HepG2 (cell line): Measurements from ENCODE around the gene NOSIP. TPM values are rescaled to one million over a fixed set of nuclear protein-coding genes. Genes with fewer than 3 reads are reported as not detected.

Source experiments
- KDM3A ChIP-seq: IDR thresholded peaks from 2 replicates; pipeline ENCODE4 v1.6.1; 2018; ENCODE audit warnings: low read depth, missing compliant biosample characterization
- PTBP1 ChIP-seq: fragments of 200-400 bp; formaldehyde crosslinking; IDR thresholded peaks from 2 replicates; pipeline ENCODE4 v1.6.1; 2018; ENCODE audit warnings: low read length, low read depth; ENCODE audit not compliant: poor library complexity, severe bottlenecking
- RORA ChIP-seq: sonication (generic); formaldehyde crosslinking; IDR thresholded peaks from 2 replicates; pipeline ENCODE4 v1.5.0; 2020; ENCODE audit warnings: mild to moderate bottlenecking, missing genetic modification reagents, moderate library complexity
- TOE1 ChIP-seq: sonication (generic); formaldehyde crosslinking; IDR thresholded peaks from 2 replicates; pipeline ENCODE4 v1.4.0; 2020; ENCODE audit warnings: mild to moderate bottlenecking, missing genetic modification reagents
- ZNF230 ChIP-seq: sonication (generic); formaldehyde crosslinking; IDR thresholded peaks from 2 replicates; pipeline ENCODE4 v1.4.0; 2020; ENCODE audit warnings: mild to moderate bottlenecking, missing genetic modification reagents
- polyA plus RNA-seq, 8 experiments: library from polyadenylated mRNA; depleted of rRNA in 3 of 8; stranded (reverse) in 7 of 8; unstranded in 1 of 8; fragments of >200 nt; fragmentation: Illumina TruSeq in 4 of 8; extraction: Trizol in 4 of 8; gene quantifications; 2 replicates each; pipeline versions ENCODE4 v1.2.1 to v1.2.3, GENCODE V29; 2011 to 2016; ENCODE audit warnings: low read depth in 4 of 8, missing spikeins in 1 of 8, mixed read lengths in 1 of 8; ENCODE audit not compliant: insufficient read depth in 1 of 8
- total RNA-seq, 5 experiments: library from RNA; depleted of rRNA; stranded (reverse); fragments of >200 nt; fragmentation: Illumina TruSeq; extraction: Trizol; gene quantifications; 2 replicates each; pipeline ENCODE4 v1.2.3, GENCODE V29; 2016; ENCODE audit warnings: low read depth in 1 of 5
- TF ChIP-seq, protein P1 (sequence below): sonication (generic); formaldehyde crosslinking; IDR thresholded peaks from 2 replicates; pipeline ENCODE4 v1.4.0; 2020; ENCODE audit warnings: missing genetic modification reagents, borderline replicate concordance
- TF ChIP-seq, protein P2 (sequence below): sonication (generic); formaldehyde crosslinking; conservative IDR thresholded peaks from 2 replicates; pipeline ENCODE4 v1.4.0; 2020; ENCODE audit warnings: missing genetic modification reagents
- TF ChIP-seq, protein P3 (sequence below): sonication (generic); formaldehyde crosslinking; IDR thresholded peaks from 2 replicates; pipeline ENCODE4 v1.5.0; 2020; ENCODE audit warnings: mild to moderate bottlenecking, missing genetic modification reagents, borderline replicate concordance
- TF ChIP-seq, protein P4 (sequence below): sonication (generic); formaldehyde crosslinking; IDR thresholded peaks from 2 replicates; pipeline ENCODE4 v1.5.1; 2020; ENCODE audit warnings: missing genetic modification reagents, mild to moderate bottlenecking, borderline replicate concordance
- TF ChIP-seq, protein P5 (sequence below): IDR thresholded peaks from 2 replicates; pipeline ENCODE4 v1.6.1; 2016; ENCODE audit warnings: missing biosample characterization, missing genetic modification reagents, low read depth

The NOSIP gene
- total and polyA plus RNA-seq, 2 of the 13 experiments (the other 11 are each of a cell fraction or from before 2014, with no cell fraction given), result 54.3 to 78.0 TPM

DNA sequence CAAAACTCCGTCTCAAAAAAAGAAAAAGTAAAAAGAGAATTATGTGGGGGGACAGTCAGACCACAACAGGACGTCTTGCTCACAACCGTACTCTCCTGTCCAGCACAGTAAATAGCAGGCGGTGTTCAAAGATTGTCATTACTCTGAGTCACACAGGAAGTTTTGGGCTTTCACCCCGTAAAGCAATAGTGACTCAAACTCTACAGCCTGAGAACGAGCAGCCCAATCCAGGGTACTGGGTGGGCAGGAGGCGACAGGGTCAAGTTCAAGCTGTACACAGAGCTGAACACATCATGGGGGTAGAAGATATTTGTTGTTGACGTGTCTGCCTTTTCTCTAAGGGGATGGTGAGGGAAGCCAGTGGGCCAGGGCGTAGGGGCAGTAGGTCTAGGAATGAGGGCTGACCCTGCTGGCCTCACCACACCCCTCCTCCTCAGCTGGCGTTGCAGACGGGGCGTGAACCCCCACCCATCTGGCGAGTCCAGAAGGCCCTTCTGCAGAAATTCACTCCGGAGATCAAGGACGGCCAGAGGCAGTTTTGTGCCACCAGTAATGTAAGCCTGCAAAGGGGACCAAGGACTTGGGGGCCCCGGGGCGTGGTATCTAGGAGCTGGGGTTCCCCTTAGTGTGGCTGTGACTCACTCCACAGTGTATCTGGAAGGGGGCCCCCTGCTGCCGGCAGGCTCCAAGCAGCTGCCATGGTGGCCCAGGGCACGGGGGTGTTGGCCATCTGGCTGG is 33.9 kb upstream of the NOSIP start (continued):
- TF ChIP-seq, protein P1, sequence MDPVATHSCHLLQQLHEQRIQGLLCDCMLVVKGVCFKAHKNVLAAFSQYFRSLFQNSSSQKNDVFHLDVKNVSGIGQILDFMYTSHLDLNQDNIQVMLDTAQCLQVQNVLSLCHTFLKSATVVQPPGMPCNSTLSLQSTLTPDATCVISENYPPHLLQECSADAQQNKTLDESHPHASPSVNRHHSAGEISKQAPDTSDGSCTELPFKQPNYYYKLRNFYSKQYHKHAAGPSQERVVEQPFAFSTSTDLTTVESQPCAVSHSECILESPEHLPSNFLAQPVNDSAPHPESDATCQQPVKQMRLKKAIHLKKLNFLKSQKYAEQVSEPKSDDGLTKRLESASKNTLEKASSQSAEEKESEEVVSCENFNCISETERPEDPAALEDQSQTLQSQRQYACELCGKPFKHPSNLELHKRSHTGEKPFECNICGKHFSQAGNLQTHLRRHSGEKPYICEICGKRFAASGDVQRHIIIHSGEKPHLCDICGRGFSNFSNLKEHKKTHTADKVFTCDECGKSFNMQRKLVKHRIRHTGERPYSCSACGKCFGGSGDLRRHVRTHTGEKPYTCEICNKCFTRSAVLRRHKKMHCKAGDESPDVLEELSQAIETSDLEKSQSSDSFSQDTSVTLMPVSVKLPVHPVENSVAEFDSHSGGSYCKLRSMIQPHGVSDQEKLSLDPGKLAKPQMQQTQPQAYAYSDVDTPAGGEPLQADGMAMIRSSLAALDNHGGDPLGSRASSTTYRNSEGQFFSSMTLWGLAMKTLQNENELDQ (CRISPR knock-in tag), result no peak
- TF ChIP-seq, protein P2, sequence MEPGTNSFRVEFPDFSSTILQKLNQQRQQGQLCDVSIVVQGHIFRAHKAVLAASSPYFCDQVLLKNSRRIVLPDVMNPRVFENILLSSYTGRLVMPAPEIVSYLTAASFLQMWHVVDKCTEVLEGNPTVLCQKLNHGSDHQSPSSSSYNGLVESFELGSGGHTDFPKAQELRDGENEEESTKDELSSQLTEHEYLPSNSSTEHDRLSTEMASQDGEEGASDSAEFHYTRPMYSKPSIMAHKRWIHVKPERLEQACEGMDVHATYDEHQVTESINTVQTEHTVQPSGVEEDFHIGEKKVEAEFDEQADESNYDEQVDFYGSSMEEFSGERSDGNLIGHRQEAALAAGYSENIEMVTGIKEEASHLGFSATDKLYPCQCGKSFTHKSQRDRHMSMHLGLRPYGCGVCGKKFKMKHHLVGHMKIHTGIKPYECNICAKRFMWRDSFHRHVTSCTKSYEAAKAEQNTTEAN, result no peak
- TF ChIP-seq KDM3A (CRISPR knock-in tag), result no peak
- TF ChIP-seq, protein P3, sequence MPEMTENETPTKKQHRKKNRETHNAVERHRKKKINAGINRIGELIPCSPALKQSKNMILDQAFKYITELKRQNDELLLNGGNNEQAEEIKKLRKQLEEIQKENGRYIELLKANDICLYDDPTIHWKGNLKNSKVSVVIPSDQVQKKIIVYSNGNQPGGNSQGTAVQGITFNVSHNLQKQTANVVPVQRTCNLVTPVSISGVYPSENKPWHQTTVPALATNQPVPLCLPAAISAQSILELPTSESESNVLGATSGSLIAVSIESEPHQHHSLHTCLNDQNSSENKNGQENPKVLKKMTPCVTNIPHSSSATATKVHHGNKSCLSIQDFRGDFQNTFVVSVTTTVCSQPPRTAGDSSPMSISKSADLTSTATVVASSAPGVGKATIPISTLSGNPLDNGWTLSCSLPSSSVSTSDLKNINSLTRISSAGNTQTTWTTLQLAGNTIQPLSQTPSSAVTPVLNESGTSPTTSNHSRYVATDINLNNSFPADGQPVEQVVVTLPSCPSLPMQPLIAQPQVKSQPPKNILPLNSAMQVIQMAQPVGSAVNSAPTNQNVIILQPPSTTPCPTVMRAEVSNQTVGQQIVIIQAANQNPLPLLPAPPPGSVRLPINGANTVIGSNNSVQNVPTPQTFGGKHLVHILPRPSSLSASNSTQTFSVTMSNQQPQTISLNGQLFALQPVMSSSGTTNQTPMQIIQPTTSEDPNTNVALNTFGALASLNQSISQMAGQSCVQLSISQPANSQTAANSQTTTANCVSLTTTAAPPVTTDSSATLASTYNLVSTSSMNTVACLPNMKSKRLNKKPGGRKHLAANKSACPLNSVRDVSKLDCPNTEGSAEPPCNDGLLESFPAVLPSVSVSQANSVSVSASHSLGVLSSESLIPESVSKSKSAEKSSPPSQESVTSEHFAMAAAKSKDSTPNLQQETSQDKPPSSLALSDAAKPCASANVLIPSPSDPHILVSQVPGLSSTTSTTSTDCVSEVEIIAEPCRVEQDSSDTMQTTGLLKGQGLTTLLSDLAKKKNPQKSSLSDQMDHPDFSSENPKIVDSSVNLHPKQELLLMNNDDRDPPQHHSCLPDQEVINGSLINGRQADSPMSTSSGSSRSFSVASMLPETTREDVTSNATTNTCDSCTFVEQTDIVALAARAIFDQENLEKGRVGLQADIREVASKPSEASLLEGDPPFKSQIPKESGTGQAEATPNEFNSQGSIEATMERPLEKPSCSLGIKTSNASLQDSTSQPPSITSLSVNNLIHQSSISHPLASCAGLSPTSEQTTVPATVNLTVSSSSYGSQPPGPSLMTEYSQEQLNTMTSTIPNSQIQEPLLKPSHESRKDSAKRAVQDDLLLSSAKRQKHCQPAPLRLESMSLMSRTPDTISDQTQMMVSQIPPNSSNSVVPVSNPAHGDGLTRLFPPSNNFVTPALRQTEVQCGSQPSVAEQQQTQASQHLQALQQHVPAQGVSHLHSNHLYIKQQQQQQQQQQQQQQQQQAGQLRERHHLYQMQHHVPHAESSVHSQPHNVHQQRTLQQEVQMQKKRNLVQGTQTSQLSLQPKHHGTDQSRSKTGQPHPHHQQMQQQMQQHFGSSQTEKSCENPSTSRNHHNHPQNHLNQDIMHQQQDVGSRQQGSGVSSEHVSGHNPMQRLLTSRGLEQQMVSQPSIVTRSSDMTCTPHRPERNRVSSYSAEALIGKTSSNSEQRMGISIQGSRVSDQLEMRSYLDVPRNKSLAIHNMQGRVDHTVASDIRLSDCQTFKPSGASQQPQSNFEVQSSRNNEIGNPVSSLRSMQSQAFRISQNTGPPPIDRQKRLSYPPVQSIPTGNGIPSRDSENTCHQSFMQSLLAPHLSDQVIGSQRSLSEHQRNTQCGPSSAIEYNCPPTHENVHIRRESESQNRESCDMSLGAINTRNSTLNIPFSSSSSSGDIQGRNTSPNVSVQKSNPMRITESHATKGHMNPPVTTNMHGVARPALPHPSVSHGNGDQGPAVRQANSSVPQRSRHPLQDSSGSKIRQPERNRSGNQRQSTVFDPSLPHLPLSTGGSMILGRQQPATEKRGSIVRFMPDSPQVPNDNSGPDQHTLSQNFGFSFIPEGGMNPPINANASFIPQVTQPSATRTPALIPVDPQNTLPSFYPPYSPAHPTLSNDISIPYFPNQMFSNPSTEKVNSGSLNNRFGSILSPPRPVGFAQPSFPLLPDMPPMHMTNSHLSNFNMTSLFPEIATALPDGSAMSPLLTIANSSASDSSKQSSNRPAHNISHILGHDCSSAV, result no peak
- no peak for TF ChIP-seq RORA (CRISPR knock-in tag)
- TF ChIP-seq, protein P4, sequence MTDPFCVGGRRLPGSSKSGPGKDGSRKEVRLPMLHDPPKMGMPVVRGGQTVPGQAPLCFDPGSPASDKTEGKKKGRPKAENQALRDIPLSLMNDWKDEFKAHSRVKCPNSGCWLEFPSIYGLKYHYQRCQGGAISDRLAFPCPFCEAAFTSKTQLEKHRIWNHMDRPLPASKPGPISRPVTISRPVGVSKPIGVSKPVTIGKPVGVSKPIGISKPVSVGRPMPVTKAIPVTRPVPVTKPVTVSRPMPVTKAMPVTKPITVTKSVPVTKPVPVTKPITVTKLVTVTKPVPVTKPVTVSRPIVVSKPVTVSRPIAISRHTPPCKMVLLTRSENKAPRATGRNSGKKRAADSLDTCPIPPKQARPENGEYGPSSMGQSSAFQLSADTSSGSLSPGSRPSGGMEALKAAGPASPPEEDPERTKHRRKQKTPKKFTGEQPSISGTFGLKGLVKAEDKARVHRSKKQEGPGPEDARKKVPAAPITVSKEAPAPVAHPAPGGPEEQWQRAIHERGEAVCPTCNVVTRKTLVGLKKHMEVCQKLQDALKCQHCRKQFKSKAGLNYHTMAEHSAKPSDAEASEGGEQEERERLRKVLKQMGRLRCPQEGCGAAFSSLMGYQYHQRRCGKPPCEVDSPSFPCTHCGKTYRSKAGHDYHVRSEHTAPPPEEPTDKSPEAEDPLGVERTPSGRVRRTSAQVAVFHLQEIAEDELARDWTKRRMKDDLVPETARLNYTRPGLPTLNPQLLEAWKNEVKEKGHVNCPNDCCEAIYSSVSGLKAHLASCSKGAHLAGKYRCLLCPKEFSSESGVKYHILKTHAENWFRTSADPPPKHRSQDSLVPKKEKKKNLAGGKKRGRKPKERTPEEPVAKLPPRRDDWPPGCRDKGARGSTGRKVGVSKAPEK (CRISPR knock-in tag), result no peak
- TF ChIP-seq, protein P5, sequence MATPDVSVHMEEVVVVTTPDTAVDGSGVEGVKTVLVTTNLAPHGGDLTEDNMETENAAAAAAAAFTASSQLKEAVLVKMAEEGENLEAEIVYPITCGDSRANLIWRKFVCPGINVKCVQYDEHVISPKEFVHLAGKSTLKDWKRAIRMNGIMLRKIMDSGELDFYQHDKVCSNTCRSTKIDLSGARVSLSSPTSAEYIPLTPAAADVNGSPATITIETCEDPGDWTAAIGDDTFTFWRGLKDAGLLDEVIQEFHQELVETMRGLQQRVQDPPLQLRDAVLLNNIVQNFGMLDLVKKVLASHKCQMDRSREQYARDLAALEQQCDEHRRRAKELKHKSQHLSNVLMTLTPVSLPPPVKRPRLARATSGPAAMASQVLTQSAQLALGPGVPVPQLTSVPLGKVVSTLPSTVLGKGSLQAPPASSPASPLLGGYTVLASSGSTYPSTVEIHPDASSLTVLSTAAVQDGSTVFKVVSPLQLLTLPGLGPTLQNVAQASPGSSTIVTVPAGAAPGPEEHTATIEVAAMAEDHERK (CRISPR knock-in tag), result no peak
- TF ChIP-seq PTBP1, result no peak
- no peak for TF ChIP-seq ZNF230
- TF ChIP-seq TOE1 (CRISPR knock-in tag), result no peak
